A673 (cell line): ENCODE results near the gene DHRSX. TPM values are rescaled to one million over a fixed set of nuclear protein-coding genes. Genes with fewer than 3 reads are reported as not detected.

ENCODE experiments used
- BruUV-seq: library from RNA; stranded (reverse); fragments of 400-500 nt; replicated peaks from 2 replicates; lab custom pipeline; 2021; lab: Mats Ljungman, UMichigan
- CTCF ChIA-PET: fragments of 300-600 bp; sonication (Branson Sonifier 250); formaldehyde crosslinking; loops from one replicate; lab custom pipeline; 2022; ENCODE audit warnings: antibody characterized with exemption; lab: Charles Lee
- POLR2A ChIA-PET: fragments of 300-600 bp; sonication (Branson Sonifier 250); formaldehyde crosslinking; loops from one replicate; lab custom pipeline; 2022; ENCODE audit warnings: antibody characterized with exemption; ENCODE audit not compliant: low non-redundant PET; lab: Charles Lee
- DNase-seq: peaks from one replicate; pipeline ENCODE4 v3.0.0-alpha.2; 2015; ENCODE audit warnings: low spot score
- H3K27ac ChIP-seq: fragments of 200-600 bp; sonication (generic); 2 replicates; pipeline ENCODE4 v1.5.1; 2016; ENCODE audit warnings: mixed run types, low read depth, mild to moderate bottlenecking, mixed read lengths, antibody characterized with exemption, low read length; ENCODE audit not compliant: poor library complexity, severe bottlenecking
- H3K27me3 ChIP-seq: fragments of 200-600 bp; sonication (generic); replicated peaks from 2 replicates; pipeline ENCODE4 v1.6.1; 2017; ENCODE audit warnings: mixed run types, low read depth, mild to moderate bottlenecking, mixed read lengths, antibody characterized with exemption, low read length; ENCODE audit not compliant: insufficient read depth, poor library complexity
- H3K36me3 ChIP-seq: fragments of 200-600 bp; sonication (generic); 2 replicates; pipeline ENCODE4 v1.6.1; 2016; ENCODE audit warnings: mixed run types, mild to moderate bottlenecking, mixed read lengths, antibody characterized with exemption, low read length; ENCODE audit not compliant: insufficient read depth, poor library complexity, severe bottlenecking
- H3K4me1 ChIP-seq: fragments of 200-600 bp; sonication (generic); 2 replicates; pipeline ENCODE4 v1.6.1; 2017; ENCODE audit warnings: mixed run types, mild to moderate bottlenecking, mixed read lengths, antibody characterized with exemption, low read length; ENCODE audit not compliant: insufficient read depth, poor library complexity, severe bottlenecking
- H3K4me3 ChIP-seq: fragments of 200-600 bp; sonication (generic); 2 replicates; pipeline ENCODE4 v1.5.1; 2016; ENCODE audit warnings: low read depth, mixed run types, mild to moderate bottlenecking, mixed read lengths, low read length; ENCODE audit not compliant: poor library complexity, severe bottlenecking
- H3K9me3 ChIP-seq: fragments of 200-600 bp; sonication (generic); 2 replicates; pipeline ENCODE4 v1.6.1; 2016; ENCODE audit warnings: mixed run types, low read depth, mild to moderate bottlenecking, mixed read lengths, antibody characterized with exemption, low read length; ENCODE audit not compliant: poor library complexity, severe bottlenecking
- EZH2 ChIP-seq: fragments of 200-600 bp; sonication (generic); IDR thresholded peaks from 2 replicates; pipeline ENCODE4 v1.6.1; 2017; ENCODE audit warnings: borderline replicate concordance, low read depth, mild to moderate bottlenecking, mixed read lengths, antibody characterized with exemption, low read length; ENCODE audit not compliant: poor library complexity, severe bottlenecking
- intact Hi-C: fragments of 100-400 bp; cut with micrococcal nuclease; formaldehyde crosslinking; loops from one replicate; pipeline ENCODE4 v1.10.0; 2022; ENCODE audit not compliant: unreplicated experiment
- total RNA-seq: library from RNA; stranded (reverse); gene quantifications from 2 replicates; pipeline ENCODE4 v1.2.3, GENCODE V29; 2021
- TF ChIP-seq, protein P1 (sequence below): fragments of 300-800, 200-600 bp; sonication (generic); conservative IDR thresholded peaks from 2 replicates; pipeline ENCODE4 v1.5.1; 2017; ENCODE audit warnings: low read depth, mild to moderate bottlenecking, antibody characterized with exemption, low read length, moderate library complexity, mixed read lengths

DHRSX gene
- total RNA-seq, 1 experiment from 2014 or later, result 30.2 TPM

DNA sequence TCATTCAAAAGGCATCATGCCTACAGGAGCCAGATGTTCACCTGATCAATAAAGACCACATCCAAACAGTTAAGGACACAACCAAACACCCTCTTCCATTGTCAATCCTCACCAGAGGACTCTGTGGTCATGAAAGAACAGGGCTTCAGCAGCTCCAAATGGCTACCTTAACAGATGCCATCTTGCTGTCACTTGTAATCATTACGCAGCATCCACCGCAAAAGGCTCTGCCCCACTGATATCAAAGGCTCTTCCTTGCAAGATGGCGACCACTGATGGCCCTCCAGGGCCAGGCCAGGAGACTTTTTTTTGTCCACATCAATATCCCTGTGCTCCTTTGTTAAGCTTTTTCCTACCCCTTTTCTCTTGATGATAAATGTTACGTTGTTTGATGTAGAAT lies 157.4 kb downstream of the DHRSX start:
- TF ChIP-seq, protein P1, sequence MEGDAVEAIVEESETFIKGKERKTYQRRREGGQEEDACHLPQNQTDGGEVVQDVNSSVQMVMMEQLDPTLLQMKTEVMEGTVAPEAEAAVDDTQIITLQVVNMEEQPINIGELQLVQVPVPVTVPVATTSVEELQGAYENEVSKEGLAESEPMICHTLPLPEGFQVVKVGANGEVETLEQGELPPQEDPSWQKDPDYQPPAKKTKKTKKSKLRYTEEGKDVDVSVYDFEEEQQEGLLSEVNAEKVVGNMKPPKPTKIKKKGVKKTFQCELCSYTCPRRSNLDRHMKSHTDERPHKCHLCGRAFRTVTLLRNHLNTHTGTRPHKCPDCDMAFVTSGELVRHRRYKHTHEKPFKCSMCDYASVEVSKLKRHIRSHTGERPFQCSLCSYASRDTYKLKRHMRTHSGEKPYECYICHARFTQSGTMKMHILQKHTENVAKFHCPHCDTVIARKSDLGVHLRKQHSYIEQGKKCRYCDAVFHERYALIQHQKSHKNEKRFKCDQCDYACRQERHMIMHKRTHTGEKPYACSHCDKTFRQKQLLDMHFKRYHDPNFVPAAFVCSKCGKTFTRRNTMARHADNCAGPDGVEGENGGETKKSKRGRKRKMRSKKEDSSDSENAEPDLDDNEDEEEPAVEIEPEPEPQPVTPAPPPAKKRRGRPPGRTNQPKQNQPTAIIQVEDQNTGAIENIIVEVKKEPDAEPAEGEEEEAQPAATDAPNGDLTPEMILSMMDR, result no peak
- no peak for TF ChIP-seq EZH2
- H3K9me3 ChIP-seq, result no peaks in the 10 kb centered on the region
- no peak overlapping the region for H3K4me3 ChIP-seq
- intact Hi-C loops, result no loop called here
- POLR2A ChIA-PET, result no interaction called here
- CTCF ChIA-PET, result no interaction called here
- H3K27me3 ChIP-seq, result no peaks in the 10 kb centered on the region
- no peak for DNase-seq
- H3K27ac ChIP-seq, result no peak overlapping the region
- no peaks in the 10 kb centered on the region for H3K36me3 ChIP-seq
- no TSS peak for BruUV-seq
- H3K4me1 ChIP-seq, result no peaks in the 10 kb centered on the region

DNA sequence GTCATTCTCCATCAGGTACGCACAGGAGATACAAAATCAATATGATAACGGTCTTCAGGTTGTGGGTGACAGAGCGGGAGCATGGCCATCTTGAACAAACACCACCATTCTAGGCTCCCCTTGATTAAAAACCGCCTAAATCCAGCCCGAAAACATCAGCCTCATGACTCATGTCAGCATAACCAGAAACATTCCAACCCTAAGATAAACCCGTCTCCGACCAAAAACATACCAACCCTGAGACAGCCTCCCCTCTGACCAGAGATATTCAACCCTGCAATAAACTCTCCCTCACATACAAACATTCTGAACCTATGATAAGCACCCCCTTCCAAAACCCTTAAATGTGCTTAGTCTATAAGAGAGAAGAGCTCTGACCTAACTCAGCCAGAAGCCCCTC lies 157.9 kb downstream of the DHRSX start:
- H3K36me3 ChIP-seq, result no peaks in the 10 kb centered on the region

DNA sequence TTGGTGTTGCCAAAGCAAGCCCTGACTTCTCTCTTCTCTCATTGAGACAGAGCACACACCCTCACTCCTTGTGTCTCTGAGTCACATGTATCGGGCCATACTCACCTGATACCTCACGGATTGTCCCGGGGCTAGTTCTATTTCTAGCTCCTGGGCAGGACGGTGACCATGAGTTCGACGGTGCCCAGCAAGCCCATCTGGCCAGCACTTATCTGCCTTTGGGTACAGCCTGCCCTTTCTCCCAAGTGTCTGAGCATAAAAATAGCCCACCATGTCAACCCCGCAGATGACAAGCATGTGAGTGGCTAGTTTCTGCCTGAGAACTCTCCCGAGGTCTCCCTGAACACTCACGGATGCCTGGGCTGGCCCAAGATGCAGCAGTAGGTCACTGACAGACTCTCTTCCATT lies 158.5 kb downstream of the DHRSX start:
- Histone ChIP-seq H3K9me3 (no peaks in the 10 kb centered on the region), H3K27me3 (no peaks in the 10 kb centered on the region), H3K4me3 (no peak overlapping the region), H3K4me1 (no peaks in the 10 kb centered on the region), H3K27ac (no peak overlapping the region), H3K36me3 (no peaks in the 10 kb centered on the region)
- no TSS peak for BruUV-seq
- ChIA-PET CTCF (no interaction called here), POLR2A (no interaction called here)
- intact Hi-C loops, result no loop called here
- no peak for TF ChIP-seq EZH2
- TF ChIP-seq, protein P1, result no peak
- DNase-seq, result no peak

More for the DNA sequence above, 157.9 kb downstream of the DHRSX start:
- Histone ChIP-seq H3K9me3 (no peaks in the 10 kb centered on the region), H3K4me1 (no peaks in the 10 kb centered on the region), H3K27me3 (no peaks in the 10 kb centered on the region), H3K27ac (no peak overlapping the region), H3K4me3 (no peak overlapping the region)
- POLR2A ChIA-PET, result no interaction called here
- BruUV-seq, result no TSS peak
- CTCF ChIA-PET, result no interaction called here
- TF ChIP-seq, protein P1, result no peak
- no peak for TF ChIP-seq EZH2
- DNase-seq, result no peak
- intact Hi-C loops, result no loop called here
